T-helper 2 cell (primary cell): ENCODE results near the gene CAAP1.
A peak's percentile ranks its signal among the peaks of the same experiment; 100 is the strongest.
"Not testable (repeated sequence)": the region's sequence is repeated elsewhere in the genome, so short reads cannot be mapped to it uniquely, and the experiment has no call there.

ENCODE experiments used
- DNase-seq, 5 experiments: peaks; one replicate each; pipeline versions ENCODE4 v3.0.0 to v3.0.0-alpha.2; 2012 to 2022
- total RNA-seq, 2 donors: gene quantifications; one replicate each; lab custom pipeline; 2026; lab: John Stamatoyannopoulos, UW

CAAP1 gene
- 17.1 to 22.3 reads per million in 2 donors for total RNA-seq

GRCh38 chr9:26892251-26893029, at the start of gene CAAP1:
TSS of gene CAAP1 (minus strand) at chr9:26892802. CDS start at chr9:26892715, 87 bp downstream.
- DNase-seq: peak; percentile 81 to 97 (median 89)

- DNase-seq: peak in 1 of 5 experiments; percentile 38
Observed at GRCh38 chr9:26940779-26941178, 48.2 kb upstream of the CAAP1 start.

GRCh38 chr9:26939955-26940711, 47.5 kb upstream of the CAAP1 start:
- peak in 1 of 5 experiments; percentile 17 for DNase-seq

DNA sequence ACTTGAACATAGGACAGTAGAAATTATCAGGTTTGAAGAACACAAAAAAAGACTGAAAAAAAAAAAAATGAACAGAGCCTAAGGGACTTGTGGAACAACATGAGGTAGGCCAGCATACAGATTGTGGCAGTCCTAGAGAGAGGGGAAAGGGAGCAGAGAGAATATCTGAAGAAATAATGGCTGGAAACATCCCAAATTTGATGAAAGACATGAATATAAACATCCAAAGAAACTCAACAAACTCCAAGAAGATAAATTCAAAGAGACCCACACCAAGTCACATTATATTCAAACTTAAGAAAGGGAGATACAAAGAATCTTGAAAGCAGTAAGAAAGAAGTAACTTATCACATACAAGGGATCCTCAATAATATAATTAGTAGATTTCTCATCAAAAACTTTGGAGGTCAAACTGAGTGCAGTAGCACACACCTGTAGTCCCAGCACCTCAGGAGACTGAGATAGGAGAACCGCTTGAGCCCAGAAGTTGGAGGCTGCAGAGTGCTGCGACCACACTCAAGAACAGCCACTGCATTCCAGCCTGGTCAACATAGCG, 45.3 kb upstream of the CAAP1 start:
- DNase-seq: no peak

- no peak for DNase-seq
Observed at GRCh38 chr9:26935847-26936246, 43.2 kb upstream of the CAAP1 start.

GRCh38 chr9:26928902-26929495, 36.4 kb upstream of the CAAP1 start:
- DNase-seq: no peak

DNA sequence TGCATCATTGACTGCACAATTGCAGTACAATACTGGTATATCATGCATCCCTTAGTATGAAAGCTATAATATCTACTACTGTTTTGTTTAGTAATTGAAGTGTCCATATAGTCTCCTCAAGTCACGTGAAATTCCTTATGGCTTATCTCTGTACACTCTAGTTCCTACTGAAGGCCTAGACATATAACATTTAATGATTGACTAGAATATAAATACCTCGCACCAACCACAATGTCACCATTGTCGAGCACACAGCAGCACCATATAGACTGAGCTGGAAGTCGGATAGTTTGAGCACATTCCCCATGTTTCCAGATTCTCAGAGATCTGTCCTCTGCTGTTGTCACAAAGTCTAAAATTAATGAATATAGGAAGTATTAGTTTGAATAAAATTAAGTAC, 33.0 kb upstream of the CAAP1 start:
- no peak for DNase-seq

GRCh38 chr9:26919698-26920097, 27.1 kb upstream of the CAAP1 start:
- no peak for DNase-seq

GRCh38 chr9:26913138-26913668, 20.6 kb upstream of the CAAP1 start:
- no peak for DNase-seq

DNA sequence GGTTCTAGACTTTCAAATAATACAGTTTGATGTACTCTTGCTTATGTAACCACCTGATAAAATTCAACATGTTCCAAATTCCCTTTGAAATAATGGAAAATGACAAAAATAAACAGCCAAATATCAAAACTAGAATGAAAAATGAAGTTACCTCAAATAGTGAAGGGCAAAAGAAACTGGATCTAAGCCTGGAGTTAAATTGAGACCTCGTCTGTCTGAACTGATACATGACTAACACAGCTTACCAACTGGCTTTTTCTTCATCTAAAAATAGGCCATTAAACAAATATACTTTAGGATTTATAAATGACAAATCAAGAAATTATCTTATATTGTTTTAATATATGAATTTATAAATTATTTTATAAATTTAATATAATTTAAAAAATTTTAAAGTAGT, 12.1 kb upstream of the CAAP1 start:
- DNase-seq: no peak

DNA sequence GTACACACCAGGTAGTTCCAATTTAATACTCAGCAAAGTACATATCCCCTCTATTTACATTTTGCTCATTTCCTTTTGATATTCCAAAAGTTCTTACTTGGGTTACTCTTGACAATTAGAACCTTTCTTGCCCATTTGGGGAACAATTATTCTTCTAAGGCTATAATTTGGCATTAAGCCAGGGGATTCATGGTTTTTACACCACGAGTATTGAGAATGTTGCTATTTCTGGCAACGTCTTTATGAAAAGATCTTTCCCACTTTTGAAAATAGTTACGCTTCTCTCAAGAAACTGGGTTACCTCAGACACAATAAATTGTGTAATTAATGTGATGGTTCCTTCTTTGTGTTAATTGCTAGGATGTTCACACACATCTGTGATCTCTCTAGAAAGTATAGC, 11.5 kb upstream of the CAAP1 start:
- no peak for DNase-seq

DNA sequence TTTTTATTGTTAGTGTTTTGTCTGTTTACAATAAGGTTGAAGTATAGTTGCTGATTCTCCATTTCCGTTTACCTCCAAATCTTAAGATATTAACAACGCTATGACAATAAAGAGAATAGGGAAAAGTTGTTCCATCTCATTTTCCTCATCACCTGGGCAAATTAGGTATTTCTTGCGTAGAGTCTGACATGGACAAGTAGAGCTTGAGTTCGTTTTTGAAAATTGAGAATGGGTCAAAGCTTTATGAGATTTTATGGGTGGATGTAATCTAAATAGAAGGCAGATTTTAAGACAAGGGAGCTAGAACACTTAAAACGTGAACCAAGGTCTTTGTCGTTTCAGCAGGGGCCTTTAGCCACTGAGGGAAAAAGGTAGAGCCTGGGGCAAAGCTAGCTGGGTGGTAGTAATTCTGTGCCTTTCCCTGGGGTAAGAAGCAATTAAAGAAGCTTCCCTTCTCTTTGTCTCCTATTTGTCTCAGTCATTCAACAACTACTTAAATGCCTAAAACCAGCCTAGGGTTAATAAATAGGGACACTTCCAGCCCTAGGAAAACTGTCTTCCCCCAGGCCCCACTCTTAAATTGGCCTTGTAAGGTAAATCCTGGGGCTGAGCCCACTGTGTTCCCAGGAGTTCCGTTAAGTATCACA, 551 bp upstream of the CAAP1 start:
- no peak for DNase-seq

GRCh38 chr9:26891726-26892125, 876 bp downstream of the CAAP1 start:
- no peak for DNase-seq

DNA sequence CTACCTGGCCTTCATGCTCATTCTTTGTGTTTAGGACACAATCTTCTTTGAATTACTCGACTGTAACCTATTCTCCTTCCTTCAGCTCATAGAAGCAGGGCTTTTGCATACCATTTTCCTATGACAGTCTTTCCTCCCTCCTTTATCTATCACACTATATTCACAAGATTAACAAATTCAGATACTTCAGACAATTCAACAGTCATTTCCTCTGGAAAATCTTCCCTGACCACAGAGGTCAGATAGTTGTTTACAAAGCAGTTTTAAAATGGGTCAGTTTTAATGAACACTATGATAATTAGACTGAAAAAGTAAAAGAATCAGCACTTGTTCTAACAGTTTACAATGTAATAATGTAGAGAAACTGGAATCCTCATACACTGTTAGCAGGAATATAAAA, 4.3 kb downstream of the CAAP1 start:
- DNase-seq: no peak

GRCh38 chr9:26882154-26882553, 10.4 kb downstream of the CAAP1 start:
- DNase-seq: no peak

GRCh38 chr9:26880262-26880661, 12.3 kb downstream of the CAAP1 start:
- no peak for DNase-seq

GRCh38 chr9:26875155-26875554, 17.4 kb downstream of the CAAP1 start:
- not testable (repeated sequence) for DNase-seq

DNA sequence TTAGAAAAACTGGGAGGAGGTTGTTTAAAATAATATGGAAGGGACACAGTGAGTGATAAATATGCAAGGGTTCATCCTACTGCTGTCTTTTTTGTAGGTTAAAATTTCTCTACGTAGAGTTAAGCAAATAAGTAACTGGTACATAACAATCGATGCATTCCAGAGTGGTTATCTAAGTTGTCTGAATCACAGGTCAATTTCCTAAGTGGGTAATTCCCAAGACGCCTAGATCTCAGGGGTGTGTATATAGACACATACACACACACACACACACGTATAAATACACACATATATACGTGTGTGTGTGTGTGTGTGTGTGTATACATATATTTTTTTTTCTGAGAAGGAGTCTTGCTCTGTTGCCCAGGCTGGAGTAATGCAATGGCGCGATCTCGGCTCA, 22.3 kb downstream of the CAAP1 start:
- DNase-seq: no peak

DNA sequence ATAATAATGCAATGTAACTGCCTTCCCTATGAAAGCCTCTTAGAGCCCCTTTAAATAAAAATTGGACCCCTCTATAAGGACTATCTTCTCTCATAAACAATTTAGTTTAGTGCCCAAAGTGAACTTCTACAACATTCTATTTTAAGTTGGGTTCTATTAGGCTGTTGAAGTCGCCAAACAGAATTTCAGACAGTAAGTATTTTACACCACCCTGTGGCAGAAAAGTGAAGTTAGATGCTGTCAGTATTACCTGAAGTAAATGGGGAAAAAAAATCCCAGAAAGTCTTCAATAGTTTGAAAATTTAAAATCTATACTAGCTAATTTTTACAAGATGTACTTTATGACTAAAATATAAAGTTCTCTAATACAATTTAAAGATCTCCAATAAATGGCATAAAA, 29.5 kb downstream of the CAAP1 start:
- no peak for DNase-seq

- DNase-seq: peak in 1 of 5 experiments; percentile 64
Observed at GRCh38 chr9:26856413-26857032, 36.1 kb downstream of the CAAP1 start.

DNA sequence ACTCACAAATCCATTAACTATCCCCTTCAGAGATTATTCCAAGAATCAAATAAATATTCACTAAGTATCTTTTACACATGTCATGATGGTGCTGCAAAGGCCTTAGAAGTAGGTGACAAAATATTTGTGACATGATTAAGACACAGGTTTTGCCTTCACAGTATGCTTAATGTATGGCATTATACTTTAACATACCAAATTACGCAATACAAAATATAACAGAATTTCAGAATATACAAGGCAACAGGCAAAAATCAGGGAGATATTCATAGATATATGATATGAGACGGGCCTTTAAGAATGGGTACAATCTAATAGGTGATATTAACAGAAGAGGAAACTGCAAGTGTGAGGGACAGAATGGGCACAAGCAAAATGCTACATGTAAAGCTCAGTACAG, 41.6 kb downstream of the CAAP1 start:
- no peak for DNase-seq

- DNase-seq: no peak
Observed at GRCh38 chr9:26833792-26834191, 58.8 kb downstream of the CAAP1 start.
